Stimulated activated CD8-positive, alpha-beta memory T cell treated with anti-CD3 and anti-CD28 coated beads, Interleukin-7, amount 100 ng/mL, for 1 hour (primary cell): ENCODE measurements around the gene INHBB.

Experiments used
- DNase-seq, 2 donors: peaks; one replicate each; pipeline ENCODE4 v3.0.0-alpha.2; 2020; ENCODE audit warnings: low read depth in 2 of 2

The INHBB gene

DNA sequence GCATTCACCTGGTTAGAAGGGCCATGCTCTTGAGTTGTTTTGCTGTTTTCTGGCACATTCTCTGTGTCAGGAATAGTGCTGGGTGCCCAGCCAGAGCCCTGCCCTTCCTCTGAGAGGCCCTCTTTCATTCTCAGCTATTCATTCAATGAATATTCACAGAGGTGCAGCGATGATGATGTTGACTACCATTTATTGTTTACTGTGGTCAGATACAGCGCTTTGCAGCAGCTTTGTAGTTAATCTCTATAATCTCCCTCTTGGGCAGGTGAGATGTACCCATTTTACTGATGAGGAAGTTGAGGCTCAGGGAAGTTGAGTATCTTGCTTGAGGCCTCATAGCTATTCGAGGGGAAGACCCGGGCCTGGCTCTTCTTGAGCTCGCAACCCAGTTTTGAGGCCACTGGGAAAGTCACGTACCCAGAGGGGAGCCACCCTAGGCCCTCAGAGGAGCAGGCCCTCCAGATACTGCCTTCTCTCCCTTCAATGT, 9.9 kb downstream of the INHBB start:
- DNase-seq: no peak

DNA sequence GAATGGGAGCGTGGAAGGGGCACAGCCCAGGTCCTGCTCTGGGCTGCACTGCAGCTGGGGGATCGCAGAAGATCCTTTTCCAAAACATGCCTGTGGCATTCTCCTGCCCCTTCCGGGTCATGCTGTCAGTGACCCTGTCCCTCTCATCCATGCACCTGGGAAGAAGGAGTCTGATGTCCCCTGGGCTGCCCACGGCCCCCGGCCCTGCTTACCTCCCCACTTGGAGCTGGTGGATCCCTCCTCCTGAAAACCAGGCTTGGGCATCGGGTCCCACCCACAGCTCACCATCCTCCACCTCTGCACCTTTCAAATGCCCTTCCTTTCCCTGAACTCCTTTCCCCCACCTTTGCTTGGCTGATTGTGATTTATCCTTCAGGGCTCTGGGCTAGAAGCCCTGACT, 11.8 kb downstream of the INHBB start:
- DNase-seq: no peak

DNA sequence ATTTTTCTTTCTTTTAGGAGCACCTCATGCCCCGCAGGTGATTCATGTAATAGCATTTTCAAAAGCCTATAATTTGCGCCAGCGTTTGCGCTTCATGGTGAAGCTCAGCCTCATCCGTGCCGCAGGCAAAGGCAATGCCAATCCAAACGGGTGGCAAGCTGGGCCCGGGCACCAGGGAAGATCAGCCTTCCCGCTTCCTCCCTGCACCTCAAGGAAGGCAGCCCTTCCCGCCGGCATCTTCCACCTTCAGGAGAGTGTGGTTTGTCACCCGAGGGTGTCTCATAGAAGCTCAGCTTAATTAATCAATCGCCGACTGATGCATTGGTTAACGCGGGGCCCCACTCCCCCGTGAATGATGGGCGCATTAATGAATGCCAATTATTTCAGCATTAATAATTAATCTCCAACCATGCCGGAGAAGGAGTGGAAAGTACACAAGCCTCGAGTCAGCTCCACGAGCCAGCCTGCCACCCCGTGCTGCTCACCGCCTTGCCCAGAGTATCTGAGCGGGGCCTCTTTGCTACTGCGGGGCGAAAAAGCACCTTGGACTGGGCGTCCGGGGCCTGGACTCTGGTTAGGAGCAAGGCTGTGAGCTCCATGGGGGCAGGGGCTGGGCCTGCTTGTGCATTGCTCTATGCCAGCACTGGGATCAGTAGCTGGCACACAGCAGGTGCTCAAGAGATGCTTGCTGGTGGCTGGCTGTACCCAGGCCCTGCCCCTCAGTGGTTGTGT, 13.0 kb downstream of the INHBB start:
- no peak for DNase-seq

DNA sequence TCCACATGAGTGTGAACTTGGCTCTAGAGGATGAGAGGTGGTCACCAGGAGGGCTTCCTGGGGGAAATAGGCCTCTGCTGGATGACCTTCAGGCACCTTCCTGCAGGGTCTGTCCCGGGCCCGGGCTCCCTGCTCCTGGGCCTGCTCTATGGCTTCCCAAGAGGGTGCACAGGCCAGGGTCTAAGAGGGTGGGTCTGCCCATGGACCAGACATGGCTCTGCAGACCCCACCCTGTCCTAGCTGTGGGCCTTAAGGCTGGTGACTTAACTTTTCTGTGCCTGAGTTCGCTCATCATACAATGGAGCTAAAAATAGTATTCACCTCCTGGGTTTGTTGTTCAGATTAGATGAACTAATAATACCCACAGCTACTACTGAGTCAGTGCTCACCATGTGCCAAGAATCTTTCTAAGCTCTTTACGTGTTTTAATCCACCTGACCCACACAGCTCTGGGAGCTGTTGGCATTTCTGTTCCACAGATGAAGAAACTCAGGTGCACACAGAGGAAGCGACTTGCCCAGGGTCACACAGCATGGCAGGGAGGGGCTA, 14.4 kb downstream of the INHBB start:
- DNase-seq: no peak

DNA sequence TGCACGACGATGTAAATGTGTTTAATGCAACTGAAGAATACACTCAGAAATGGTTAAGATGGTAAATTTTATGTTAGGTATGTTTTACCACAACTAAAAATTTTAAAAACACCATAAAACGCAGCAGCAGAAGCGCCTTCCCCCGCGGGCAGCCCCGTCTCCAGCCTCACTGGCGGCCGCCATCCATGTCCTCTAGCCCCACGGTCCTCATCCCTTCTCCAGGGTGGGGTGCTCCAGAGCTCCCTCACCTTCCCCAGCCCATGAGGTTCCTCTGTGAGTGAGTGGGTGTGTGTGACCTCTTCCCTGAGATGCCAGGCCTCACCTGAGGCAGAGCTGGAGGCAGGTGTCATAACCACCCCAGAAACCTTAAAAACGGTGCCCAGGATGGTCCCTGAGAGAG, 17.0 kb downstream of the INHBB start:
- DNase-seq: no peak

DNA sequence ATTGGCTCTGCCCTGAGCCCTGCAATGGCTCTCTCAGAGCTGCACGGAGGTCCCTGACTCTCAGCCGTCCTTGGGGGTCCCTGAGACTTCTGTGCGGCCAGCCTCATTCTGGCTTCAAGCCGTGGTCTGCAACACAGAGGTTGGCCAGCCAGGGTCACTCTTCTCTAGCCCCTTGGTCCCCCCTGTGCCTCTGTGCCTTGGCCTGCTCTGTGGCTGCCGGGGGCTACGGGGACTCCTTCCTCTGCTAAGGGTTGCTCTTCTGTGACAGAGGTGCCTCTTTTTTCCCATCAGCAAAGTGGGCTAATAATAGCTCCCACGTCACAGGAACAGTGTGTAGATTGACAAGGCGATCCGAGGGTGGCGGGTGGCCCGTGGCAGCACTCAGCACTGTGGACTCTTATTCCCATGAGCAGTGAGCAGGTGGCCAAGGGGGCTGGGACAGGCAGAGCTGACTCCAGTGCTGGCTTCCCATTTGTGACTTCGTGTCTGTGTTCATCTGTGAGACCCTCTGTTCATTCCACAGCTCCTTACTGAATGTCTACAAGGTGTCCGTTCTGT, 19.4 kb downstream of the INHBB start:
- DNase-seq: no peak

DNA sequence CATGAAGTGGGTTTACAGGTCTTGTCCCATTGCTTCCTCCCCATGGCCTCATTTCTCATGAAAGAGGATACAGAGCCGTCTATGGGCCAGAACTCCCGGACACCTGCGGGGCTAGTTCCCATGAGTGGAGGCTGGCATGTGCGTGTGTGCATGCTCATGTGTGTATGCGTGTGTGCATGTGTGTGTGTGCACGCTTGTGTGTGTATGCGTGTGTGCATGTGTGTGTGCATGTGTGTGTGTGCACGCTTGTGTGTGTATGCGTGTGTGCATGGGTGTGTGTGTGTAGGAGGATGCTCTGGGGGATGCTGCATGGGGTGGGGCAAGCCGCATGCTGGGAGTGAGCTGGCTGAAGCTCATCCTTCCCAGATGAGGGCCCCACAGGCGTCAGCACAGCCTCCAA, 20.8 kb downstream of the INHBB start:
- no peak for DNase-seq

DNA sequence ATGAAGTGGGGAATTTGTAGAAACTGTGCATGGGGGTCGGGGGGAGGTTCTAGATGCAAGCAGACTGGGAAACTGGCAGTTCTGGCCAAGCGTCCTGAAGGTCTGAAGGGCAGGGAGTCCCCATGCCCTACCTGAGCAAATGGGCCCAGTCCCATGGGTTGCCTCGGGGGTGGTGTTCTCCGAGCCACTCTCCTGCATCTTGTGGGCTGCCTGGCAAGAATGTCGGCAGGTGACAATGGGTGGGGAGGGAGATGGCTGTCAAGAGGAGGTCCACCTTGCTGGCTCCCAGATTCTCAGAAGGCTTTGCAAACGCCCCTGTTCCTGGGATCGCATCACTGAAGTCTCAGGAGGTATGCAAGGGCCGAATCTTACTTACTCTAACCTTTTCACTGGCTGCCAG, 21.3 kb downstream of the INHBB start:
- no peak for DNase-seq

DNA sequence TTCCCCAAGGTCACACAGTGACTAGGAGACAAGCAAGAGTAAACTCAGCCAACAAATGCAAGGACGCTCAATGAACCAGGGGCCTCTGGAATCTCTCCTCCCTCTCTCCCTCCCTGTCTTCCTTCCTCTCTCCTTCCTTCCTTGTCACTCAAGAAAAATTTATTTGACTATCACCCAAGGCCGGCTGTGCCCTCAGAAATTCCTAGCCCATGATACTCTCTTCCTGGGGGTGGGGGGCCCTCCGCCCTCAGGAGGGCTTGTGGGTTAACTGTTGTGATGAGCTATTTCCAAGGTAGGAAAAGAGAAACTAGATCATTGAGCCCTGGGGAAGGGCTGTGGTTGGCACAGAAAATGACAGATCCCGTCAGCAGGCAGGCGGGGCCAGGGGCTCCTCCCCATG, 21.7 kb downstream of the INHBB start:
- no peak for DNase-seq

DNA sequence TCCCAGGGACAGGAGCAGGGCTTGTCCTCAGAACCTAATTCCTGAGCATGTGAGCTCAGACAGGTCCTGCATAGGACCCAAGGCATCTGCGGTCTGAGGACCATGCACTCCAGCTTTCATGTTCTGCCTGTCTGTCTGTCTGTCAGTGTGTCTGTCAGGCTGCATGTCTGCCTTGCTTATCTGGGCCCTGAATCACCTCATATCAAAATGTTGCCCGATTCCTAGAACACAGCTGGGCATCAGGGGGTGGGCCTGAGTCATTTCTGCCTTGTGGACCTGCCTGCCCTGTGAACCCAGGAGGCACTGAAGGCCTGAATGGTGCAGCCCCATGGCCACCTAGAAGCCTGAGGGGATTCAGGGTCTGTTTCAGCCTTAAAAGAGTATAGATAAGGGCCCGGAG, 22.1 kb downstream of the INHBB start:
- no peak for DNase-seq

DNA sequence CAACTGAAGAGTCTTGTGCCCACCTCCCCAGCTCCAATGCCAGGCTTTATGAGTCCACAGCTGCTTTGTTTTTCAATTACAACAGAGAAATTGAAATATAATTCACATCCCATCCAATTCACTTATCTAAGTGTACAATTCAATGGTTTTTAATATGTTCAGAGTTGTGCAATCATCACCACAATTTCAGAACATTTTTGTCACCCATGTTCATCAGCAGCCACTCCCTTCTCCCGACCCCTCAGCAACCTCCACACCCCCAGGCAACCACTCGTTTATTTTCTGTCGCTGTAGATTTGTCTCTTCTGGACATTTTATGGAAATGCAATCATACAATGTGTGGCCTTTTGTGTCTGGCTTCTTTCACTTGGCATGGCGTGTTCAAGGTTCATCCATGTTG, 23.3 kb downstream of the INHBB start:
- no peak for DNase-seq

DNA sequence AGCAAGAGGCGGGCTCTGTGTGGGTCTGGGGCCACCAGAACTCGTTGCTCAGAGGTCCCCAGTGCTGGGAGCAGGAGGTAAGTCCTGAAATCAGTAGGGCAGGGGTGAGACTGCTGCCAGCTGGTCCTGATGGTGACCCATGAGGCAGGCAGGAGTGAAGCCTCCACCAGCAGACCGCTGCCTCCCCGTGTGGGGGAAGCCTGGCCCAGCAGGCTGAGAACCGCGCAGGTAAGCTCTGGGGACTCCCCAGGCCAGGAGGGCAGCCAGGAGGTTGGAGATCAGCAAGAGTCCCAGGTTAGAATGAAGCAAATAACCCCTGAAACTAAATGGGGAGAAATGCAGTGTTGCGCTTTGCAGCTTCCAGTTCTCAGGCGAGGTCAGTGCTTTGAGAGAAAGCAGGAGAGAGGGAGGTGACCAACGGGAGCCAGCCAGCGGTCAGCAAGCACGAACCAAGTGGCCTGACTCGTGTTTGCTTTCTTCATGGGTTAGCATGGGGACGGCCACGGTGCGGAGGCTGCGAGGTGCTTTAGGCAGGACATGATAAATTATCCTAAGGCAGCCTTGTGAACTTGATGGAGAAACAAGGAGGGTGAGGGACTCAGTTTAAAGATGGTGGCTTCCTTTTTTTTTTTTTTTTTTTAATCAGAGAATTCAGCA, 26.2 kb downstream of the INHBB start:
- no peak for DNase-seq

DNA sequence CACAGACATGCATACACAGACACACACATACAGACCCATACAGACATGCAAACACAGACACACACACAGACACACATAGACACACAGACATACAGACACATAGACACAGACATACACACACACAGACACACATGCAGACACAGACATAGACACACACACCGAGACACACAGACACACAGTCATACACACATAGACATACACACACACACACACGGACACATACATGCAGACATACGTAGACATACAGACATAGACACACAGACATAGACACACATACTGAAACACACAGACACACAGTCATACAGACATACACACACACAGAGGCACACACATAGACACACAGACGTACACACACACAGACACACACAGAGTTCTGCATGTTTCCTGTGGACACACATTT, 26.9 kb downstream of the INHBB start:
- no peak for DNase-seq

DNA sequence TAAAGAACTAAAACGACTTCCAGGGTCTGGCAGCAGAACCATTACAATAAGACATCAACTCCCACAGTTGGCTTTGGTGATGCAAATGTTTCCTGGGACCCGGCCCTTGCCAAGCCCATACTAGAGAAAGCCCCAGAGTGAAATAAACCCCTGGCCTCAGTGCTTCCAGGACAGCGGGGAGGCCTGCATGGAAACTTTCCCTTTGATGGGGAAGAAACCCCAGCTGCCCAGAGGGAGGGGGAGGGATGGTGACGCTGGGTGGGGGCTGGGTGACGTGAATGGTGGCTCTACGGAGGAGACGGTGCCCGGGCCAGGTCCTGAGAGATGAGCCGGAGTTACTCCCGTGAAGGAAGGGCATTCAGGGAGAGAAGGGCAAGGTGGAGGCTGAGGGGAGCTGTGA, 27.5 kb downstream of the INHBB start:
- DNase-seq: no peak

DNA sequence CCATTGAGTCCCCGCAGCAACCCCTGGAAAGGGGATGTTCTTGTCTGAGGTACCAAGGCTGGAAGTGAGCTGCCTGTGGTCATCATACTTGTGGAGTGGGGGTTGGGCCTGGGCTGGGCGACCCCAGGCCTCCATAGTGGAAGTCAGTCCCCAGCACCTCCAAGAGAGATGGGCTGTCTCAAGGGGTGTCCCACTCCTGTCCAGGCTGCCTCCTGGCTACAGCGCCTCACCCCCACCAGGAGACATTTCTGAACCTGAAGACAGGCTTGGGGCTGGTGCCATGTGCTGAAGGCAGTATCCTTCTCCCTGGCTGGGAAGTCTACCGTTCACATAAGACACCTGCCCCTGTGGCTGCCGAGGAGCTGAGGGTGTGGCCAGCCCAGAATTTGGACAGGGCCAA, 28.9 kb downstream of the INHBB start:
- no peak for DNase-seq

DNA sequence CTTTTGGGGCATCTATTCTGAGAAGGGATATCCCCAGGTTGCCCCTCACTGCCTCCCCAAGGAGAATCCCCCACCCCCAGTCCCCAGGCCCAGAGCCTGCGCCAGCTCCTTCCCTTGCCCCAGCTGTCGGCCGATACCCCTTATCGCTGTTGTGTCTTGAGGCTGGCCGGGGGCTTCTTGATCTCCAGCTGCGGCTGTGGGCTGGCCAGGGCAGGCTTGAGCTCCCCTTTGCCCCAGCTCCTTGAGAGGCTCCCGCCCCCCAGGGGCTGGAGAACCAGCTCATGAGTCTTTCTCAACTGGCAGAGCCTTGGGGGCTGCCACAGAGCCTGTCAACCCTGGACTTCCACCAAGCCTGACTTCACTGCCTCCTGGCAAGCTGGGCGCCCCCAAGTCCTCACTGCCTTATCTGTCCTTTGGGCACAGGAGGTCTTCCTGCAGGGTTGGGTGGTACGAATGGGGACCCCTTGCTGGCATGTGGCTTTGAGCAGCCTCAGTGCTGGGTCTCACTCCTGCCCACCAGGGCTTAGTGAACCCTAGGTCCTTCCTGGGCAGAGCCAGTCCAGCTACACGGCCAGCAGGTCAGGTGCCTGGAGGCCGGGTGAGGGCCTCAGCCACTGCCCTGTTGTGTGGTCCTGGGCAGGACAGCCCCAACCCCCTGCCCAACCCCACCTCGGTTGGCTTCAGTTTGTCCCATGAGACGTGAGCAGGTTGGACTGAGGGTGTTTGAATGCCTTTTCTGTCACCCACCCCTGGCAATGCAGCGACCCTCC, 29.5 kb downstream of the INHBB start:
- DNase-seq: no peak

DNA sequence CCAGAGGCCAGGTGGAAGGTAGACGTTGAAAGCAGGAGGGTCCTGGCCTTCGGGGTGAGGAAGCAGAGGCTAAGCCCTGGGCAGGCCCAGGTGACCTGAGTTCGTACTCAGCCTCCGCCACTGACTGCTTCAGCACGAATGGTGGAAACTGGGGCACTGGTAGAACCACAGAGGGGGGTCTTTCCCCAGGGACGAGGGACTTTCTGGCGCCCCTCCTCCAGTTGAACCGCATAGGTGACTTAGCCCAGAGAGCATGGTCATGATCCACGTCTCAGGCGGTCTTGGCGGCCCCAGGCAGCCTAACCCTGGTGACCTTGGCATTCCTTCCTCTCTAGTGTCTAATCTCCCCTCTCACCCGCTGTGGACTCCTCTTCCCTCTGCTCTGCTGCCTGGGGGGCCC, 30.2 kb downstream of the INHBB start:
- no peak for DNase-seq

DNA sequence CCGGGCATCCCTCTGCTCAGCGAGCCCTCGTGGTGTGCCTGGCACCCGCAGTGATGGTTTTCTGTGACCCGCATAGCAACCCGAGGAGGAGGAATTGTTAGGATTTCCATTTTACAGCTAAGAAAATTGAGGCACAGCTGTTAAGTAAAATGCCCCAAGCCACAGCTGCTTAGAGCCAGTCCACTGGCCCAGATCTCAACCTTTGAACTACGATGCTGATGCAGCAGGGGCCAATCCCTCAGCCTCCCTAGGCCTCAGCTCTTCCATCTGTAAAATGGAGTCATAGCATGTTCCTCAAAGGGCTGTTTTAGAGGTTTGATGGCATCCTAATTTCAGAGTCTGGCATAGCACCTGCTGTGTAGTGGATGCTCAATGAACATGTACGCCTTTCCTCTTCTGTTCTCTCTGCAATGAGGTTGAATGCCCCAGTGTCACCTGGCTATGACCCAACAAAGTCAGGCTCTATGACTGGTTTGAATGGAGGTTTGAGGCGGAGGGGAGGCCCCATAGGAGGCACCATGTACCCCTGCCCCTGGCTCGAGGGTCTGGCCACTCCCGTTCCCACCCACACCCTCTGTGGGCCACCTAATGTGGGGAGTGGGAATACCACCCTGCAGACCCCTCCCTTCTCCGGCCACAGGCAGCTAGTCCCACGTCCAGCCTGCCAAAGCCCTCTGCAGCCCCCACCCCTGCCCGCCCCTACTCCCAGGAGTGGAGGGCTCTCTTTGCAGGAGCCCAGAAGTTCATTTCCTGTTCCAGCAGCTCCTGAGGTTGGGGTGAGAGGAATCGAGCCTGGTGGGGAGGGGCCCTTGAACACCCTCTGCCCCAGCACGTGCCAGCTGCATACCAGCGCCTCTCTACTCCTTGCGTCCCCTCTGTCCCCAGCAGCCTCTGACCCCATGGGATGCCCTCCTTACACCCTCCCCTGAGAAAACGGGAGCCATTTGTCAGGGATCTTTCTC, 31.0 kb downstream of the INHBB start:
- no peak for DNase-seq

DNA sequence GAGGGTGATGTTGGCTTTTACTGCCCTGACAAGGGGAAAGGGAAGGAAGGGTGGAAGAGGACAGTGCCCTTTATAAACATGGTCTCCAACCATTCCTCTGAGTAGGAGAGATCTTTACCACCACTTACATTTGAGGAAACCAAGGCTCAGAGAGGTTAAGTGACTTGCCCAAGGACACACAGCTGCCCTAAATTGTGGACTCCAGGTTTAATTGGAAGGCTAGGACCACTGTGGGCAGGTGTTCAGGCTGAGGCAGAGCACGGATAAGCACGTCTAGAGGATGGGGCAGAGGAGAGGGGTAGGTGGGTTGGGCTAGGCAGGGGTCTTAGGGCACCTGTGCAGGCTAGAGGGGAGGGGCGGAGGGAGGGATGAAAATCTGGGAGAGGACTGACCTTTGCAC, 32.7 kb downstream of the INHBB start:
- DNase-seq: no peak

DNA sequence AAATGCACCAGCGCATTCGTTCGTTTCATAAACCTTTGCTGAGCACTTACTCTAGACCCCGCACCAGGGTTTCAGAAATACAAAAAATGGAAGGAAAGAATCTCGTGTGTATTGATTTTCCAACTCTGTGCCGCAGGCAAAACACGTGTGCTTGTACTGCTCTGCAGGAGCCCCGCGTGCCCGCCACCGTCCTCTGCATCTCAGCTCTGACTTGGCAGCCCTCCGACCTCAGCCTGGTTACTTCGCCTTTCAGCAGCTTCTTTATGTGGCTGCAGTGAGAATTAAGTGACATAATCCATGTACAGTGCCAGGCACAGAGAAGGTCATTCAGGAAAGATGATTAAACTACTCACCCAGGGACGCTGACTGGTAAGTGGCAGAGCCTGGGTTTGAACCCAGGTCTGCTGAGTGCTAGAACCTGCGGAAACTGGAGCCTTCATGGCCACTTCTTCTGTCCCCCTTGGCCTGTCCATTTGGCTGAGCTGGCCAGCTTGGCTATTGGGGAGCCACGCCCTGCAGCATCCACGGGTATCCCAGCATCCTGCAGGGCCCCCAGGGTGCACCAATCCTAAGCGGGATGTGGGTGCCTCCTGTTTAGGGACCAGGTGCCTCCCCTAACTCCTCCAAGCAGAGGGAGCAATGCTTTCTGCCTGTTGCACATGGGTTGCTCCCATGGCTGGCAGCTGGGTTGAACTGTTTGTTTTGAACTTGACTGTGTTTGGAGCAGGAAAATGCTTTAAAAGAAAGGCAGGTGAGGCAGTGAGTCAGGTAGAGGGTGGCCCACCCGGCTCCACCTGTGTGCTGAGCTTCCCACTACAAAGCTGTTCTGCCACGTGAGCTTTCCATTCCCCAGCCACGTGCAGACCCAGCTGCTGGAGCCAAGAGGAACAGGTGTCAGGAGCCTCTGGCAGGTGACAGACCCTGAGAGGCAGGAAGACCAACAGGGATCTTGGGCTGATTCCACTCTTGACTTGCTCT, 34.3 kb downstream of the INHBB start:
- DNase-seq: no peak
